ENCODE data around the gene WWC1. TPM values are rescaled to one million over a fixed set of nuclear protein-coding genes. Genes with fewer than 3 reads are reported as not detected.

Gene WWC1
- total RNA-seq, 1 experiment from 2014 or later = 52.6 TPM

DNA sequence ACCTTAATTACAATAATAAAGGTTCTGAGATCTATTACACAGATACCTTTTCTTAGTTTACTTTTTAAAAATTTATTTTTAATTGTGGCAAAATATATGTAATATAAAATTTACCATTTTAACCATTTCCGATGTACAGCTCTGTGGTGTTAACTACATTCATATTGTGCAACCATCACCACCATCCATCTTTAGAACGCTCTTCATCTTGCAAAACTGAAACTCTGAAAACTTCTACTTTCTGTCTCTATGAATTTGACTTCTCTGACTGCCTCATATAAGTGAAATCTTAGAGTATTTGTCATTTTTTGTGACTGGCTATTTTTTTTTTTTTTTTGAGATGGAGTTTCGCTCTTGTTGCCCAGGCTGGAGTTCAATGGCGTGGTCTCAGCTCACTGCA lies 26.8 kb downstream of the WWC1 start:
- Histone ChIP-seq H3K9me3 (ENCODE audit: control insufficient read depth in 1 of 2, insufficient read depth in 1 of 2, low read depth in 1 of 2, low read length in 2 of 2) (no peaks in the 10 kb centered on the region), H2AFZ (ENCODE audit: low read depth, low read length, poor library complexity, severe bottlenecking) (no peak overlapping the region), H3K4me2 (ENCODE audit: low read length) (peak overlapping the region; percentile 80; the same call in 1 of the 2 replicates), H3K36me3 (ENCODE audit: control insufficient read depth in 1 of 2, insufficient read depth in 2 of 2, low read length in 2 of 2) (no peaks in the 10 kb centered on the region), H4K20me1 (ENCODE audit: insufficient read depth) (no peaks in the 10 kb centered on the region; the same call in 1 of the 2 replicates), H3K27me3 (ENCODE audit: insufficient read depth, low read length) (no peaks in the 10 kb centered on the region), H3K9ac (ENCODE audit: low read length) (no peak overlapping the region), H3K79me2 (ENCODE audit: insufficient read depth, low read length) (peaks cover 89% of the 10 kb centered on the region), H3K4me1 (ENCODE audit: control insufficient read depth in 1 of 2, insufficient read depth in 2 of 2, low read length in 2 of 2) (peaks cover 46 to 73% of the 10 kb centered on the region in 2 experiments), H3K4me3 (replicated peaks in 1 of 2; ENCODE audit: low read depth in 1 of 2, low read length in 2 of 2) (no peak overlapping the region), H3K9me2 (ENCODE audit: insufficient read depth) (no peaks in the 10 kb centered on the region), H3K27ac (ENCODE audit: low read depth, low read length) (no peak overlapping the region; the same call in 1 of the 2 replicates)
- POLR2A ChIA-PET = no interaction called here
- DNase-seq (ENCODE audit: low read depth, low spot score) = no peak
- no peak for TF ChIP-seq ELF1 (IDR thresholded peaks at IDR 0.05; ENCODE audit: borderline replicate concordance, low read depth)
- no peak for TF ChIP-seq ZNF274 (IDR thresholded peaks at IDR 0.05; ENCODE audit: low read depth, low read length)
- TF ChIP-seq, protein P1, sequence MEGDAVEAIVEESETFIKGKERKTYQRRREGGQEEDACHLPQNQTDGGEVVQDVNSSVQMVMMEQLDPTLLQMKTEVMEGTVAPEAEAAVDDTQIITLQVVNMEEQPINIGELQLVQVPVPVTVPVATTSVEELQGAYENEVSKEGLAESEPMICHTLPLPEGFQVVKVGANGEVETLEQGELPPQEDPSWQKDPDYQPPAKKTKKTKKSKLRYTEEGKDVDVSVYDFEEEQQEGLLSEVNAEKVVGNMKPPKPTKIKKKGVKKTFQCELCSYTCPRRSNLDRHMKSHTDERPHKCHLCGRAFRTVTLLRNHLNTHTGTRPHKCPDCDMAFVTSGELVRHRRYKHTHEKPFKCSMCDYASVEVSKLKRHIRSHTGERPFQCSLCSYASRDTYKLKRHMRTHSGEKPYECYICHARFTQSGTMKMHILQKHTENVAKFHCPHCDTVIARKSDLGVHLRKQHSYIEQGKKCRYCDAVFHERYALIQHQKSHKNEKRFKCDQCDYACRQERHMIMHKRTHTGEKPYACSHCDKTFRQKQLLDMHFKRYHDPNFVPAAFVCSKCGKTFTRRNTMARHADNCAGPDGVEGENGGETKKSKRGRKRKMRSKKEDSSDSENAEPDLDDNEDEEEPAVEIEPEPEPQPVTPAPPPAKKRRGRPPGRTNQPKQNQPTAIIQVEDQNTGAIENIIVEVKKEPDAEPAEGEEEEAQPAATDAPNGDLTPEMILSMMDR (IDR thresholded peaks at IDR 0.05 in 2 of 3, conservative IDR thresholded peaks at IDR 0.05 in 1 of 3; ENCODE audit: borderline replicate concordance in 1 of 3, insufficient read depth in 1 of 3, low read depth in 2 of 3, low read length in 2 of 3) = no peak
- intact Hi-C loops (cut with micrococcal nuclease) = no loop called here
- BruUV-seq (replicated peaks) = no TSS peak
- RAD21 ChIA-PET (ENCODE audit: low non-redundant PET in 1 of 2, low total read pairs in 2 of 2, uncharacterized antibody in 2 of 2, unreplicated experiment in 2 of 2) = no interaction called here
- CTCF ChIA-PET = no interaction called here
- no peak for ATAC-seq

DNA sequence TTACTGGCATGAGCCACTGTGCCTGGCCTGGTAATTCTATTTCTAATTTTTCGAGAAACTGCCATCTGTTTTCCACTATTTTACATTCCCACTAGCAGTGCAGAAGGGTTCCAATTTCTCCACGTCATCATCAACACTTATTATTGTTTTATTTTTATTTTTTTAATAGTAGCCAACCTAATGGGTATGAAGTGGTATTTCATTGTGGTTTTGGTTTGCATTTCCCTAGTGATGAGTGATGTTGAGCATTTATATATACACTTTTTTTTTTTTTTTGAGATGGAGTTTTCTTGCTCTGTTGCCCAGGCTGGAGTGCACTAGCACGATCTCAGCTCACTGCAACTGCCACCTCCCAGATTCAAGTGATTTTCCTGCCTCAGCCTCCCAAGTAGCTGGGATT lies 28.3 kb downstream of the WWC1 start:
- no peaks in the 10 kb centered on the region; the same call in 1 of the 2 replicates for H4K20me1 ChIP-seq (ENCODE audit: insufficient read depth)
- no peak overlapping the region for H3K27ac ChIP-seq (ENCODE audit: low read depth, low read length)
- H2AFZ ChIP-seq (ENCODE audit: low read depth, low read length, poor library complexity, severe bottlenecking) = no peak overlapping the region
- H3K4me2 ChIP-seq (ENCODE audit: low read length) = no peak overlapping the region
- no peaks in the 10 kb centered on the region for H3K27me3 ChIP-seq (ENCODE audit: insufficient read depth, low read length)
- H3K4me1 ChIP-seq (ENCODE audit: control insufficient read depth in 1 of 2, insufficient read depth in 2 of 2, low read length in 2 of 2) = peaks cover 47 to 73% of the 10 kb centered on the region in 2 experiments
- H3K9me3 ChIP-seq (ENCODE audit: control insufficient read depth in 1 of 2, insufficient read depth in 1 of 2, low read depth in 1 of 2, low read length in 2 of 2) = no peaks in the 10 kb centered on the region
- H3K36me3 ChIP-seq (ENCODE audit: control insufficient read depth in 1 of 2, insufficient read depth in 2 of 2, low read length in 2 of 2) = no peaks in the 10 kb centered on the region
- no peak overlapping the region for H3K9ac ChIP-seq (ENCODE audit: low read length)
- peaks cover 97% of the 10 kb centered on the region for H3K79me2 ChIP-seq (ENCODE audit: insufficient read depth, low read length)
- ATAC-seq (no peak), DNase-seq (ENCODE audit: low read depth, low spot score) (no peak)
- CTCF ChIA-PET = no interaction called here
- no peaks in the 10 kb centered on the region for H3K9me2 ChIP-seq (ENCODE audit: insufficient read depth)
- H3K4me3 ChIP-seq (replicated peaks in 1 of 2; ENCODE audit: low read depth in 1 of 2, low read length in 2 of 2) = no peak overlapping the region
- intact Hi-C loops (cut with micrococcal nuclease) = no loop called here
- TF ChIP-seq EZH2 (IDR thresholded peaks at IDR 0.05) (no peak), JUND (IDR thresholded peaks at IDR 0.05) (no peak), FOSL1 (IDR thresholded peaks at IDR 0.05; ENCODE audit: low read depth) (no peak)
- TF ChIP-seq, protein P1 (IDR thresholded peaks at IDR 0.05 in 2 of 3, conservative IDR thresholded peaks at IDR 0.05 in 1 of 3; ENCODE audit: borderline replicate concordance in 1 of 3, insufficient read depth in 1 of 3, low read depth in 2 of 3, low read length in 2 of 3) = no peak
- BruUV-seq (replicated peaks) = no TSS peak
- RAD21 ChIA-PET (ENCODE audit: low non-redundant PET in 1 of 2, low total read pairs in 2 of 2, uncharacterized antibody in 2 of 2, unreplicated experiment in 2 of 2) = no interaction called here
- POLR2A ChIA-PET = no interaction called here
